NCI-H2107 treated with DMSO at 0.1 percent for 48 hours (cell line): ENCODE measurements around the gene AIMP2.
"Not testable (repeated sequence)": the region's sequence is repeated elsewhere in the genome, so short reads cannot be mapped to it uniquely, and the experiment has no call there.

Experiments used
- DNase-seq: peaks from one replicate; lab custom pipeline; 2025; ENCODE audit not compliant: unreplicated experiment; lab: John Stamatoyannopoulos, UW

AIMP2 gene

GRCh38 chr7:6026011-6026819 is 17.1 kb downstream of the AIMP2 start:
- DNase-seq, result peak; percentile 18

GRCh38 chr7:6026820-6027311 is 17.8 kb downstream of the AIMP2 start:
- DNase-seq, result no peak

GRCh38 chr7:6027806-6028365 is 18.8 kb downstream of the AIMP2 start:
- DNase-seq, result no peak

- DNase-seq, result no peak
Observed at GRCh38 chr7:6028563-6028962, 19.5 kb downstream of the AIMP2 start.

- no peak for DNase-seq
Observed at GRCh38 chr7:6030988-6031387, 21.9 kb downstream of the AIMP2 start, which contains the start of gene ANKRD61. Gene ANKRD61 (plus strand): TSS chr7:6031376. CDS start chr7:6031376, 0 bp downstream.

- no peak for DNase-seq
Observed at GRCh38 chr7:6031567-6031966, 22.5 kb downstream of the AIMP2 start.

GRCh38 chr7:6032167-6032566 is 23.1 kb downstream of the AIMP2 start:
- no peak for DNase-seq

- DNase-seq, result no peak
Observed at GRCh38 chr7:6032641-6033040, 23.6 kb downstream of the AIMP2 start.

GRCh38 chr7:6035165-6035564 is 26.1 kb downstream of the AIMP2 start:
- no peak for DNase-seq

GRCh38 chr7:6035686-6036085 is 26.6 kb downstream of the AIMP2 start:
- DNase-seq, result no peak

GRCh38 chr7:6049780-6050179 is 40.7 kb downstream of the AIMP2 start:
- DNase-seq, result no peak

GRCh38 chr7:6051185-6051584 is 42.1 kb downstream of the AIMP2 start:
- DNase-seq, result not testable (repeated sequence)

GRCh38 chr7:6056616-6057015 is 47.5 kb downstream of the AIMP2 start:
- DNase-seq, result no peak

GRCh38 chr7:6057316-6058129 is 48.5 kb downstream of the AIMP2 start:
- no peak for DNase-seq

- DNase-seq, result not testable (repeated sequence)
Observed at GRCh38 chr7:6059941-6060340, 50.9 kb downstream of the AIMP2 start.

- DNase-seq, result no peak
Observed at GRCh38 chr7:6071406-6071805, 62.3 kb downstream of the AIMP2 start.
